Measurements from ENCODE around the gene GTSF1L. TPM values are rescaled to one million over a fixed set of nuclear protein-coding genes. Genes with fewer than 3 reads are reported as not detected.

The GTSF1L gene
- total RNA-seq, 1 donor from 2014 or later: not detected

- no peaks in the 10 kb centered on the region for H3K36me3 ChIP-seq
- no peak for TF ChIP-seq CTCF (IDR thresholded peaks at IDR 0.05)
These were observed 17.4 kb upstream of the GTSF1L start for GRCh38 chr20:43744151-43744611.

GRCh38 chr20:43740642-43741041, 13.8 kb upstream of the GTSF1L start:
- Histone ChIP-seq H3K27me3 (no peaks in the 10 kb centered on the region), H3K36me3 (no peaks in the 10 kb centered on the region), H3K4me1 (no peaks in the 10 kb centered on the region), H3K4me3 (no peak overlapping the region), H3K27ac (no peak overlapping the region), H3K9me3 (no peaks in the 10 kb centered on the region)
- intact Hi-C loops (cut with DNase I): no loop called here
- no peak for TF ChIP-seq CTCF (IDR thresholded peaks at IDR 0.05)
- no peak for DNase-seq (ENCODE audit: low spot score in 2 of 2)

More at GRCh38 chr20:43744151-43744611, 17.4 kb upstream of the GTSF1L start:
- Histone ChIP-seq H3K27ac (no peak overlapping the region), H3K27me3 (no peaks in the 10 kb centered on the region), H3K4me3 (no peak overlapping the region), H3K9me3 (no peaks in the 10 kb centered on the region), H3K4me1 (no peaks in the 10 kb centered on the region)
- intact Hi-C loops (cut with DNase I): no loop called here
- no peak for DNase-seq (ENCODE audit: low spot score in 2 of 2)

- intact Hi-C loops (cut with DNase I): no loop called here
- Histone ChIP-seq H3K9me3 (no peaks in the 10 kb centered on the region), H3K27ac (no peak overlapping the region), H3K4me3 (no peak overlapping the region), H3K36me3 (no peaks in the 10 kb centered on the region), H3K27me3 (no peaks in the 10 kb centered on the region), H3K4me1 (no peaks in the 10 kb centered on the region)
- TF ChIP-seq CTCF (IDR thresholded peaks at IDR 0.05): no peak
- no peak for DNase-seq (ENCODE audit: low spot score in 2 of 2)
These were observed 12.4 kb upstream of the GTSF1L start for GRCh38 chr20:43739148-43739749.

GRCh38 chr20:43737925-43738324, 11.1 kb upstream of the GTSF1L start:
- Histone ChIP-seq H3K27ac (no peak overlapping the region), H3K27me3 (no peaks in the 10 kb centered on the region), H3K4me3 (no peak overlapping the region), H3K9me3 (no peaks in the 10 kb centered on the region), H3K36me3 (no peaks in the 10 kb centered on the region), H3K4me1 (no peaks in the 10 kb centered on the region)
- no peak for TF ChIP-seq CTCF (IDR thresholded peaks at IDR 0.05)
- DNase-seq (ENCODE audit: low spot score in 2 of 2): no peak
- intact Hi-C loops (cut with DNase I): no loop called here

GRCh38 chr20:43736588-43737158, 9.9 kb upstream of the GTSF1L start:
- intact Hi-C loops (cut with DNase I): no loop called here
- H3K4me1 ChIP-seq: no peaks in the 10 kb centered on the region
- H3K9me3 ChIP-seq: no peaks in the 10 kb centered on the region
- H3K27me3 ChIP-seq: no peaks in the 10 kb centered on the region
- no peak for DNase-seq (ENCODE audit: low spot score in 2 of 2)
- H3K36me3 ChIP-seq: no peaks in the 10 kb centered on the region
- no peak for TF ChIP-seq CTCF (IDR thresholded peaks at IDR 0.05)
- H3K4me3 ChIP-seq: no peak overlapping the region
- H3K27ac ChIP-seq: no peak overlapping the region

Data from ascending aorta (tissue), 2 donors.